Erythroblast (primary cell): ENCODE data around the gene EFHC2.
"Not testable (repeated sequence)": the region's sequence is repeated elsewhere in the genome, so short reads cannot be mapped to it uniquely, and the experiment has no call there.

ENCODE experiments used
- GATA1 ChIP-seq: IDR thresholded peaks from 2 replicates; pipeline ENCODE4 v1.6.1; 2011; ENCODE audit warnings: low read depth, mild to moderate bottlenecking, control low read depth, low read length, moderate library complexity
- POLR2A ChIP-seq: IDR thresholded peaks from 2 replicates; pipeline ENCODE4 v1.6.1; 2011; ENCODE audit warnings: mild to moderate bottlenecking, low read length

DNA sequence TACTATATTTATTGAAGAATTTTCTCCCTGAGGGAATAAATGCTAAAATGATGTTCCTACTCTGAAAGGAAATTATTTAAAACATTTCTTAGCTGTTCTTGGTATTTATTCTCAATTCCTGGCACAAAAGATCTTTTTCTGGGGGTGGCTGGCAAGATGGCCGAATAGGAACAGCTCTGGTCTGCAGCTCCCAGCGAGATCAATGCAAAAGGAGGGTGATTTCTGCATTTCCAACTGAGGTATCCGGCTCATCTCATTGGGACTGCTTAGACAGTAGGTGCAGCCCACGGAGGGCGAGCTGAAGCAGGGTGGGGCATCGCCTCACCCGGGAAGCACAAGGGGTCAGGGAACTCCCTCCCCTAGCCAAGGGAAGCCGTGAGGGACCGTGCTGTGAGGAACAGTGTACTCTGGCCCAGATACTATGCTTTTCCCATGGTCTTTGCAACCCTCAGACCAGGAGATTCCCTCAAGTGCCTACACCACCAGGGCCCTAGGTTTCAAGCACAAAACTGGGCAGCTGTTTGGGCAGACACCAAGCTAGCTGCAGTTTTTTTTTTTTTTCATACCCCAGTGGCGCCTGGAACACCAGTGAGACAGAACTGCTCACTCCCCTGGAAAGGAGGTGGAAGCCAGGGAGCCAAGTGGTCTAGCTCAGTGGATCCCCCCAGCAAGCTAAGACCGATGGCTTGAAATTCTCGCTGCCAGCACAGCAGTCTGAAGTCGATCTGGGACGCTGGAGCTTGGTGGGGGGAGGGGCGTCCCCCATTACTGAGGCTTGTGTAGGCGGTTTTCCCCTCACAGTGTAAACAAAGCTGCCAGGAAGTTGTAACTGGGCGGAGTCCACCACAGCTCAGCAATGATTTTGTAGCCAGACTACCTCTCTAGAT is 90.5 kb downstream of the EFHC2 start:
- TF ChIP-seq POLR2A, GATA1: not testable (repeated sequence)
